Parathyroid adenoma (tissue), 2 donors: ENCODE results near the gene NAXD.
"Not testable (repeated sequence)": the region's sequence is repeated elsewhere in the genome, so short reads cannot be mapped to it uniquely, and the experiment has no call there.

Source experiments
- H2AFZ ChIP-seq: fragments of 300-600 bp; sonication (generic); one replicate; pipeline ENCODE4 v1.7.0; 2017; ENCODE audit warnings: antibody characterized with exemption, mild to moderate bottlenecking
- H3K27ac ChIP-seq: fragments of 300-600 bp; sonication (generic); one replicate; pipeline ENCODE4 v1.7.0; 2017
- H3K27me3 ChIP-seq: fragments of 300-600 bp; sonication (generic); one replicate; pipeline ENCODE4 v1.7.0; 2017; ENCODE audit warnings: low read length; ENCODE audit not compliant: control insufficient read depth, insufficient read depth
- H3K36me3 ChIP-seq: fragments of 300-600 bp; sonication (generic); one replicate; pipeline ENCODE4 v1.7.0; 2017; ENCODE audit warnings: low read length; ENCODE audit not compliant: control insufficient read depth, insufficient read depth
- H3K4me1 ChIP-seq: fragments of 300-600 bp; sonication (generic); one replicate; pipeline ENCODE4 v1.7.0; 2017; ENCODE audit warnings: control low read depth
- H3K4me2 ChIP-seq: fragments of 300-600 bp; sonication (generic); one replicate; pipeline ENCODE4 v1.7.0; 2017; ENCODE audit warnings: low read length
- H3K4me3 ChIP-seq: fragments of 300-600 bp; sonication (generic); one replicate; pipeline ENCODE4 v1.7.0; 2017; ENCODE audit warnings: low read depth, low read length
- H3K79me2 ChIP-seq: fragments of 300-600 bp; sonication (generic); one replicate; pipeline ENCODE4 v1.7.0; 2017; ENCODE audit warnings: control low read depth
- H3K9ac ChIP-seq: fragments of 300-600 bp; sonication (generic); one replicate; pipeline ENCODE4 v1.7.0; 2017; ENCODE audit warnings: mild to moderate bottlenecking
- H3K9me3 ChIP-seq: fragments of 300-600 bp; sonication (generic); one replicate; pipeline ENCODE4 v1.7.0; 2017; ENCODE audit warnings: low read length; ENCODE audit not compliant: control insufficient read depth
- TF ChIP-seq, protein P1 (sequence below): fragments of 300-600 bp; sonication (generic); IDR thresholded peaks from one replicate; pipeline ENCODE4 v1.7.0; 2017; ENCODE audit warnings: antibody characterized with exemption, mild to moderate bottlenecking
- donor health status: primary hyperparathyroidism.

The NAXD gene

DNA sequence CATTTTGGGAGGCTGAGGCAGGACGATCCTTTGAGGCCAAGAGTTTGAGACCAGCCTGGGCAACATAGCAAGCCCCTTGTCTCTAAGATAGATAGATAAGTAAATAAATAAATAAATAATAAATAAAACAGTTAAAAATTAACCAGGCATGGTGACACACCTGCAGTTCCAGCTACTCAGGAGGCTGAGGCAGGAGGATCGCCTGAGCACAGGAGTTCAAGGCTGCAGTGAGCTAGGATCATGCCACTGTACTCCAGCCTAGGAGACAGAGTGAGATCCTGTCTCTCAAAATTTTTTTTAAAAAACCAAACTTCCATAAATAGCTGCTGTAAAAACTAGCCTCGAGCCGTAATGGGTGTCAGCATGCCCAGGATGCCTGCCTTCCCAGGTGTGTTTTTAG lies 14.4 kb upstream of the NAXD start:
- Histone ChIP-seq H3K79me2 (no peaks in the 10 kb centered on the region), H3K9me3 (no peaks in the 10 kb centered on the region), H3K4me3 (no peak overlapping the region), H3K27me3 (no peaks in the 10 kb centered on the region), H2AFZ (no peak overlapping the region), H3K9ac (no peak overlapping the region), H3K27ac (no peak overlapping the region), H3K4me1 (no peaks in the 10 kb centered on the region), H3K36me3 (no peaks in the 10 kb centered on the region), H3K4me2 (no peak overlapping the region)
- TF ChIP-seq, protein P1, sequence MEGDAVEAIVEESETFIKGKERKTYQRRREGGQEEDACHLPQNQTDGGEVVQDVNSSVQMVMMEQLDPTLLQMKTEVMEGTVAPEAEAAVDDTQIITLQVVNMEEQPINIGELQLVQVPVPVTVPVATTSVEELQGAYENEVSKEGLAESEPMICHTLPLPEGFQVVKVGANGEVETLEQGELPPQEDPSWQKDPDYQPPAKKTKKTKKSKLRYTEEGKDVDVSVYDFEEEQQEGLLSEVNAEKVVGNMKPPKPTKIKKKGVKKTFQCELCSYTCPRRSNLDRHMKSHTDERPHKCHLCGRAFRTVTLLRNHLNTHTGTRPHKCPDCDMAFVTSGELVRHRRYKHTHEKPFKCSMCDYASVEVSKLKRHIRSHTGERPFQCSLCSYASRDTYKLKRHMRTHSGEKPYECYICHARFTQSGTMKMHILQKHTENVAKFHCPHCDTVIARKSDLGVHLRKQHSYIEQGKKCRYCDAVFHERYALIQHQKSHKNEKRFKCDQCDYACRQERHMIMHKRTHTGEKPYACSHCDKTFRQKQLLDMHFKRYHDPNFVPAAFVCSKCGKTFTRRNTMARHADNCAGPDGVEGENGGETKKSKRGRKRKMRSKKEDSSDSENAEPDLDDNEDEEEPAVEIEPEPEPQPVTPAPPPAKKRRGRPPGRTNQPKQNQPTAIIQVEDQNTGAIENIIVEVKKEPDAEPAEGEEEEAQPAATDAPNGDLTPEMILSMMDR, result no peak

DNA sequence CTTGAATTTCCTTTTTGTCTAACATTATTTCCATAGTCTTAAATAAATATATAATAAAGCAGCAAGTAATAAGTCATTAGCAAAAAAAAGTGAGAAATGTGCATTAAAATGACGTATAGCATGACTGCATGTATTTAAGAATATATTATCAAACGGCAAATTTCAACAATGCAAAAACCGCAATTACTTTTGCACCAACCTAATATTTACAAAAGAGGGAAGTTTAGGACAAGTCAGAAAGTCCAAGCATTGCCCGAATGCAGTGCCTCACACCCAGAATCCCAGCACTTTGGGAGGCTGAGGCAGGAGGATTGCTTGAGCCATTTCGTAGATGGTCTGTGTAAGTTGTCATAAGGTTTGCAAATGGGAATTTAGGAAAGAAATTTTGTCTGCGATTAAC lies 10.2 kb upstream of the NAXD start:
- no peaks in the 10 kb centered on the region for H3K4me1 ChIP-seq
- no peaks in the 10 kb centered on the region for H3K27me3 ChIP-seq
- H3K27ac ChIP-seq, result no peak overlapping the region
- H3K4me2 ChIP-seq, result no peak overlapping the region
- no peaks in the 10 kb centered on the region for H3K36me3 ChIP-seq
- no peak overlapping the region for H3K4me3 ChIP-seq
- H3K9ac ChIP-seq, result no peak overlapping the region
- TF ChIP-seq, protein P1, result no peak
- H3K79me2 ChIP-seq, result no peaks in the 10 kb centered on the region
- no peaks in the 10 kb centered on the region for H3K9me3 ChIP-seq
- no peak overlapping the region for H2AFZ ChIP-seq

DNA sequence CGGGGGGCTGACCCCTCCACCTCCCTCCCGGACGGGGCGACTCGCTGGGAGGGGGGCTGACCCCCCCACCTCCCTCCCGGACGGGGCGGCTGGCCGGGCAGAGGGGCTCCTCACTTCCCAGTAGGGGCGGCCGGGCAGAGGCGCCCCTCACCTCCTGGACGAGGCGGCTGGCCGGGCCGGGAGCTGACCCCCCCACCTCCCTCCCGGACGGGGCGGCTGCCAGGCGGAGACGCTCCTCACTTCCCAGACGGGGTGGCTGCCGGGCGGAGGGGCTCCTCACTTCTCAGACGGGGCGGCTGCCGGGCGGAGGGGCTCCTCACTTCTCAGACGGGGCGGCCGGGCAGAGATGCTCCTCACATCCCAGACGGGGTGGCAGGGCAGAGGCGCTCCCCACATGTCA lies 9.1 kb upstream of the NAXD start:
- not testable (repeated sequence) for H3K9me3 ChIP-seq, H2AFZ ChIP-seq, H3K4me1 ChIP-seq, H3K36me3 ChIP-seq, H3K27me3 ChIP-seq, H3K4me2 ChIP-seq, H3K9ac ChIP-seq, H3K79me2 ChIP-seq, H3K4me3 ChIP-seq, H3K27ac ChIP-seq

DNA sequence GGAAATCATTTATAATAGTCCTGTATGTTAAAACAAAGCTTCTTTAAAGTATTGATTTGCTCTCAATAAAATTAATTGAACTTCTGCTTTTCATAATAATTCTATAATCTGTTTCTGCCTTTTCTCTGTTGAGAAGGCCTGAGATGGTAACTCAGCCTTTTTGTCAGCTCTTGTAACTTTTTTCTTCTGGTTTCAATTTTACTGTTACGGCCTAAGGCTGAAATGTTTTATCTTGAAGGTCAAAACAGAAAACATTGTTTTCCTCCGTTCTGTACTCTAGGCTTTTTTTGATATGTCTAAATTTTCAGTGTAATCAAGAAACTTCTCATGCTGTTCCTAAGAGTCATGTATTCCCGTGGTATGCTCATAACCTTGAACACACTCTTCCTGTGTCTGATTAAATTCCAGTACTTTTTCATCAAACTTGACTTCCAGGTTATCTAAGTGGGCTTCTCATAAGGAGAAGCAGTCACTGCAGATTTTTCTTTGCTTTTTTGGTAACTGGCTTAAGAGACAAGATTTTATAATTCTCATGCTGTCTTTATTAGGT lies 7.6 kb upstream of the NAXD start:
- Histone ChIP-seq H2AFZ (no peak overlapping the region), H3K9ac (no peak overlapping the region), H3K4me2 (no peak overlapping the region), H3K79me2 (no peaks in the 10 kb centered on the region), H3K27ac (no peak overlapping the region), H3K36me3 (no peaks in the 10 kb centered on the region), H3K27me3 (no peaks in the 10 kb centered on the region), H3K4me3 (no peak overlapping the region), H3K9me3 (no peaks in the 10 kb centered on the region), H3K4me1 (no peaks in the 10 kb centered on the region)
- TF ChIP-seq, protein P1, result no peak

DNA sequence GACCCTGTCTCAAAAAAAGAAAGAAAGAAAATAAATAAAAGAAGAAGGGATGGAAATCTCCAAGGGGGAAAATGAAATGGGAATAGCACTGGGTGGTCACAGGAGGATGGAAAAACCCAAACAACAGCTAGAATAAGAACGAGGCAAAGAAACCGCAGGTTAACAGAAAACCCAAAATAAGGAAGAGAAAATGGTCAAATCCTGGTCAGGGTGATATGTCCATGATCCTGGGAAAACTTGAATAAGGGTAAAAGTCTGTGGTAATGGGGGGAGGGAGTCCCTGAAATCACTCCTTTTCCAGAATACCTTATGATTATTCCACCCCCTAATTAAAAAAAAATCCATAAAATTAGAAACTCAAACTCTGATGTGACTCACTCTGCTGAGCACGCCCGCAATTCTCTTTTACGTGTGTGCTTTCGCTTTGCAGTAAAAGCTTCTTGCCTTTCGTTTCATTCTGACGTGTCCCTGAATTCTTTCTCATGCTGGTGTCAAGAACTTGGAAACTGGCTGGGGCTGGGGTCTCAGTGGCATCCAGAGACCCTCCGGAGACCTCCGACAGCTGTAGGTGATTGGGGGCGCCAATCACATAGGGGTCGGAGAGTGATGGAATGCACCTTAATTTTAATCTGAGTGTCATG lies 4.3 kb upstream of the NAXD start:
- H3K9me3 ChIP-seq, result no peaks in the 10 kb centered on the region
- no peak overlapping the region for H2AFZ ChIP-seq
- H3K4me3 ChIP-seq, result no peak overlapping the region
- no peak overlapping the region for H3K27ac ChIP-seq
- no peaks in the 10 kb centered on the region for H3K27me3 ChIP-seq
- no peaks in the 10 kb centered on the region for H3K36me3 ChIP-seq
- no peak overlapping the region for H3K9ac ChIP-seq
- H3K4me2 ChIP-seq, result no peak overlapping the region
- H3K79me2 ChIP-seq, result no peaks in the 10 kb centered on the region
- TF ChIP-seq, protein P1, result no peak
- no peaks in the 10 kb centered on the region for H3K4me1 ChIP-seq
